HUES6 (cell line): ENCODE measurements around the gene ZNF521.

Experiments
- H3K27ac ChIP-seq: 2 replicates; pipeline ENCODE4 v1.7.0; 2013; ENCODE audit warnings: low read depth, mild to moderate bottlenecking, low read length, inconsistent platforms
- H3K27me3 ChIP-seq: 2 replicates; pipeline ENCODE4 v1.6.1; 2013; ENCODE audit warnings: low read length; ENCODE audit not compliant: control insufficient read depth, insufficient read depth
- H3K36me3 ChIP-seq: 2 replicates; pipeline ENCODE4 v1.6.1; 2013; ENCODE audit warnings: low read length; ENCODE audit not compliant: control insufficient read depth, insufficient read depth
- H3K4me1 ChIP-seq: 2 replicates; pipeline ENCODE4 v1.6.1; 2013; ENCODE audit warnings: low read length; ENCODE audit not compliant: control insufficient read depth, insufficient read depth
- H3K4me3 ChIP-seq: 2 replicates; pipeline ENCODE4 v1.5.1; 2013; ENCODE audit warnings: low read depth, low read length
- H3K9ac ChIP-seq: one replicate; pipeline ENCODE4 v1.6.1; 2013; ENCODE audit warnings: mild to moderate bottlenecking, low read length
- H3K9me3 ChIP-seq: 2 replicates; pipeline ENCODE4 v1.6.1; 2013; ENCODE audit warnings: low read depth, low read length; ENCODE audit not compliant: control insufficient read depth, insufficient read depth

ZNF521 gene

GRCh38 chr18:25335062-25335461, 16.9 kb downstream of the ZNF521 start:
- Histone ChIP-seq H3K27me3 (no peaks in the 10 kb centered on the region), H3K4me1 (no peaks in the 10 kb centered on the region), H3K27ac (no peak overlapping the region), H3K4me3 (no peak overlapping the region), H3K9me3 (no peaks in the 10 kb centered on the region), H3K36me3 (no peaks in the 10 kb centered on the region), H3K9ac (no peak overlapping the region)

DNA sequence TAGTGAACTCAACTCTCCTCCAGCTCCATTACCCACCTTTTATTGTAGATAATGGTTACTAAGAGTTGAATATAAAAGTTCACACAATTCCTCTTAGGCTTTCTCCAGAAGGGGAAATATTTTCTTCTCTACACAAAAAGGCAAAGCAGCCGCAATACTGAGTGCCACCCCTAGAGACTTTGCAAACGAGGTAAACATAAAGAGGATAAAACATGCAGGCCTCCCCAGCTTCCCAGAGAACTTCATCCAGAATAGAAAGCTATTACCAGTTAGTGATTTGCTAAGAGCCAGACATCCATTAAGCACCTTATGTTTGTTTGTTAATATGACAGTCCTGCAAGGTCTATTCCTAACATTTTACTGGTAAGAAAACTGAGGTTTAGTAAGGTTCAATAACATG, 17.4 kb downstream of the ZNF521 start:
- Histone ChIP-seq H3K4me3 (no peak overlapping the region), H3K36me3 (no peaks in the 10 kb centered on the region), H3K27me3 (no peaks in the 10 kb centered on the region), H3K27ac (no peak overlapping the region), H3K9me3 (no peaks in the 10 kb centered on the region), H3K4me1 (no peaks in the 10 kb centered on the region), H3K9ac (no peak overlapping the region)

DNA sequence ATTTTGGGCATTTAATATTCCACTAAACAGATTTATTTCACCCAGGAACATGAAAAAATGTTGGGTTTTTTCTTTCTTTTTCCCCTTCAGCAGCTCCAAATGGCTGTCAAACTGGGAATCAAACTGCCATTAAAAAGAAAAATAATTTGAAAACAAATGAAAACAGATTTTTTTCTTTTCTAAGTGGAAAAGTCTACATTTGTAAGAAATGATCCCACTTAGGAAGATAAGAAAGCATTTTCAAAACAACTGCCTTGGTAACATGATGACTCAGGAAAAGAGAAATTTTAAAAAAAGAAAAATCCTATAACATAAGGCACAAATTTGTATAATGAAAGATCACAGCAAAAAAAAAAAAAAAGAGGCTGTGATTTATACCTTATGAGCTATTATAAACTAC, 20.0 kb downstream of the ZNF521 start:
- Histone ChIP-seq H3K9me3 (no peaks in the 10 kb centered on the region), H3K4me1 (no peaks in the 10 kb centered on the region), H3K9ac (no peak overlapping the region), H3K4me3 (no peak overlapping the region), H3K27me3 (no peaks in the 10 kb centered on the region), H3K27ac (no peak overlapping the region), H3K36me3 (no peaks in the 10 kb centered on the region)

GRCh38 chr18:25329783-25330182, 22.2 kb downstream of the ZNF521 start:
- Histone ChIP-seq H3K27ac (no peak overlapping the region), H3K9me3 (no peaks in the 10 kb centered on the region), H3K27me3 (no peaks in the 10 kb centered on the region), H3K4me3 (no peak overlapping the region), H3K4me1 (no peaks in the 10 kb centered on the region), H3K36me3 (no peaks in the 10 kb centered on the region), H3K9ac (no peak overlapping the region)

GRCh38 chr18:25327584-25327983, 24.4 kb downstream of the ZNF521 start:
- no peaks in the 10 kb centered on the region for H3K36me3 ChIP-seq
- no peaks in the 10 kb centered on the region for H3K9me3 ChIP-seq
- no peaks in the 10 kb centered on the region for H3K4me1 ChIP-seq
- no peak overlapping the region for H3K4me3 ChIP-seq
- H3K9ac ChIP-seq = no peak overlapping the region
- no peak overlapping the region for H3K27ac ChIP-seq
- no peaks in the 10 kb centered on the region for H3K27me3 ChIP-seq

DNA sequence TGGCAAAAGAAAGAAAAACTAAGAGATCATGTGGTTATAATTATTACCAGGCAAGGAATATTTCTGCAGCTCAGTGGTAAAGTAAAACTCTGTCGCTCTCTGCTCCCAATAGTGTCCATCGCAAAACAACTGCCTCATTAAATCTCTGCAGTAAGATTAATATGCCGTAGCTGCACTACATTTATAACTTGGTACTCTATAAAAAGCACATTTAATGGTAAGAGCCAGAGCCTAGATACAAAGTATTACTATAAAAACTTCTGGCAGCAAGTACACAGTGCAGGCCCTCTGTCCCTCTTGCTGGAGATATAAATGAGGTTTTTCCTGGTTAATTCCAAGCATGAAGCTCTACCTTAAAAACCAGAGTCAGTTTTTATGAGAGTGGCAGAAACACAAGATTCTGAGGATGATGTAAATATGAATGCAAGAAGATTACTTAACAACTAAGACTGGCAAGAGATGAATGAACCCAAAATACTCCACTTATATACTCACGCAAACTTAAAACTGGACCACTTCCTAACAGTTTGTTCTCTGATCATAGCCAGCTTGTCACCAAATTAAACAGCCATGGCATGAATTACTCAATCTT, 25.5 kb downstream of the ZNF521 start:
- 0 out of 2 replicates have a peak, but pooled peaks cover under 1% of the 10 kb centered on the region for H3K36me3 ChIP-seq
- no peak overlapping the region for H3K4me3 ChIP-seq
- no peaks in the 10 kb centered on the region for H3K9me3 ChIP-seq
- H3K4me1 ChIP-seq = no peaks in the 10 kb centered on the region
- no peaks in the 10 kb centered on the region for H3K27me3 ChIP-seq
- no peak overlapping the region for H3K27ac ChIP-seq
- H3K9ac ChIP-seq = no peak overlapping the region

- H3K27ac ChIP-seq = no peak overlapping the region
- no peak overlapping the region for H3K4me3 ChIP-seq
Measured at GRCh38 chr18:25322806-25323205, 29.2 kb downstream of the ZNF521 start.

DNA sequence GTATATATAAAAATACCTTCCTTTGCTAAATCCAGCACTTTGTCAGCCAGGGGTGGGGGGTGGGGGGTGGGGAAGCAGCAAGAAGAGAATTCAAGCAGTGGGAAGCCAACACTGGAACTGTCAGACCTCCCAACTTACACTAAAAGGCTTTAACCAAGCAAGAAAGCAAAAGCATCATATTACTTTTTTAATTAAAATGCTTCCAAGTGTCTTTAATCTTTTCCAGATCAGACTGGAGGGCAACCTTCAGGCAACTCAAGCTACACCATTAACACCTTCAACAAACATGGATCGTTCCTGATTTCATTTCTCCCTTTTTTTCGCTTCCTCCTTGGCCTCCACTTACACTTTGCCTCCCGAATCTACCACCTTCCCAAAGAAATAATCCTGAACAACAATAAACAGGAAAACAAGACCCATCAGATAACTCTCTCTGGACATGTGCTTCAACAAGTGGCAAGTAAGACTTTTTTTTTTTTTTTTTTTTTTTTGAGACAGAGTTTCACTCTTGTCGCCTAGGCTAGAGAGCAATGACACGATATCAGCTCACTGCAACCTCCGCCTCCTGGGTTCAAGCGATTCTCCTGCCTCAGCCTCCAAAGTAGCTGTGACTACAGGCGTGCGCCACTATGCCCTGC, 35.5 kb downstream of the ZNF521 start:
- Histone ChIP-seq H3K27me3 (no peaks in the 10 kb centered on the region), H3K27ac (no peak overlapping the region), H3K4me3 (no peak overlapping the region), H3K36me3 (0 out of 2 replicates have a peak, but pooled peaks cover 5% of the 10 kb centered on the region), H3K4me1 (no peaks in the 10 kb centered on the region), H3K9ac (no peak overlapping the region), H3K9me3 (no peaks in the 10 kb centered on the region)

More at GRCh38 chr18:25322806-25323205, 29.2 kb downstream of the ZNF521 start:
- no peaks in the 10 kb centered on the region for H3K4me1 ChIP-seq
- no peaks in the 10 kb centered on the region for H3K9me3 ChIP-seq
- no peaks in the 10 kb centered on the region for H3K27me3 ChIP-seq
- H3K36me3 ChIP-seq = 0 out of 2 replicates have a peak, but pooled peaks cover 5% of the 10 kb centered on the region
- no peak overlapping the region for H3K9ac ChIP-seq

DNA sequence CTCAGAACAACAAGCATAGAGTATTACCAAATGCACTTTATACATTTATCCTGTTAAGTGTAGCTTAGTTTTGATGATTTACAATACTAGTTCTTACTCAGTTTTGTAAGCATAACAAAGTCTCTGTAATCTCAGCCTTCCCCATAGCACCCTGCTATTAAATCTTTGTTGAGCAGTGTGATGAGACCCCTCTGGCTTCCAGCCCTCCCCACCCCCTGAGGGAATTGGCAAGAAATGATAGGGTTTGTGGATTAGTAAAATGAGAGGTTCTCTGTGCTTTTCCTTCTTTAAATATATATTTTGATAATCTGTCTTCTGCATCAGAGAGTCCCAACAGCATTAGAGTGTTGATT, 37.2 kb downstream of the ZNF521 start:
- no peak overlapping the region for H3K4me3 ChIP-seq
- H3K27me3 ChIP-seq = no peaks in the 10 kb centered on the region
- H3K4me1 ChIP-seq = no peaks in the 10 kb centered on the region
- H3K9me3 ChIP-seq = no peaks in the 10 kb centered on the region
- no peak overlapping the region for H3K27ac ChIP-seq
- no peak overlapping the region for H3K9ac ChIP-seq
- no peaks in the 10 kb centered on the region for H3K36me3 ChIP-seq

DNA sequence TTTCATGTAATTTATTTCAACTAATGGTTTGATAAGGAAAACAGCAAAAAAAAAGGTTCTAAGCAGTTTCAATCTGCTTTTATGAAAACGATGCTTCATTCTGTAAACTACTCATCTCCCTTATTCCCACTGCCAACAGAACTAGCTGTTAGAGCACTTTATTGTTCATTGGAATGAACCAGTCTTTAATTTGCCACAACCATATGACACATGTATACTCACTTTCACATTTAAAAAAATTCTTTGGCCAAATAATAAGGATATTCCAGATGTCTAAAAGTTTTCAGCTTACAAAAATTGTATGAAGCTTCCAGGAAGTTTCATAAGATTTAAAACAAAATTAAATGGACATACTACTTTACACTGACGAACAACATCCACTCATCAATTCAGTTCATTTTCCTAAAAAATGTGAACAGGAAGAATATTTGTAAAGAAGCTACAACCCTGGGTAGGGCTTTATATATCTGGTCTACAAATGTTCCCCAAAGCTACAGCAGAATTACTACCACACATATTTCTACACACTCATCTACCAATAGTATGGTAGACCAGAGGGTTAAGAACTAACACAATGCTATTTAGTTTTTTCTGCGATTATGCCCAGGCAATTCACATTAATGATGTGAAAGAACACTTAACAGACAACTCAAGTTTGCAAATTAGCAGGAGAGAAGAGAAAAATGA, 37.7 kb downstream of the ZNF521 start:
- no peaks in the 10 kb centered on the region for H3K9me3 ChIP-seq
- H3K36me3 ChIP-seq = no peaks in the 10 kb centered on the region
- H3K9ac ChIP-seq = no peak overlapping the region
- H3K4me3 ChIP-seq = no peak overlapping the region
- no peaks in the 10 kb centered on the region for H3K27me3 ChIP-seq
- H3K27ac ChIP-seq = no peak overlapping the region
- no peaks in the 10 kb centered on the region for H3K4me1 ChIP-seq

- no peak overlapping the region for H3K9ac ChIP-seq
Measured at GRCh38 chr18:25313268-25313667, 38.7 kb downstream of the ZNF521 start.

More at GRCh38 chr18:25313268-25313667, 38.7 kb downstream of the ZNF521 start:
- no peaks in the 10 kb centered on the region for H3K27me3 ChIP-seq
- no peak overlapping the region for H3K4me3 ChIP-seq
- H3K4me1 ChIP-seq = no peaks in the 10 kb centered on the region
- no peaks in the 10 kb centered on the region for H3K36me3 ChIP-seq
- H3K27ac ChIP-seq = no peak overlapping the region
- no peaks in the 10 kb centered on the region for H3K9me3 ChIP-seq
